HG03039 (cell line): ENCODE data around the gene SGCD.

ENCODE experiments used
- ATAC-seq: cut with Tn5 transposase; IDR thresholded peaks from one replicate; pipeline ENCODE4 v1.9.1; 2021; ENCODE audit warnings: mild to moderate bottlenecking, moderate library complexity; ENCODE audit not compliant: unreplicated experiment

SGCD gene

GRCh38 chr5:156326718-156327259 is at the start of gene SGCD:
Gene SGCD (plus strand): TSS chr5:156327164.
- ATAC-seq: no peak

GRCh38 chr5:156277290-156277689 is 49.7 kb upstream of the SGCD start:
- no peak for ATAC-seq

- ATAC-seq: no peak
These were observed 31.5 kb upstream of the SGCD start for GRCh38 chr5:156295431-156295830.

- ATAC-seq: no peak
These were observed 16.8 kb upstream of the SGCD start for GRCh38 chr5:156310115-156310514.

GRCh38 chr5:156312897-156313694 is 13.9 kb upstream of the SGCD start:
- no peak for ATAC-seq

- no peak for ATAC-seq
These were observed 12.5 kb upstream of the SGCD start for GRCh38 chr5:156314416-156314815.

GRCh38 chr5:156322666-156323065 is 4.3 kb upstream of the SGCD start:
- ATAC-seq: no peak

- ATAC-seq: no peak
These were observed 332 bp downstream of the SGCD start for GRCh38 chr5:156327296-156327695.

- no peak for ATAC-seq
These were observed 1.2 kb downstream of the SGCD start for GRCh38 chr5:156328161-156328560.

GRCh38 chr5:156328766-156329165 is 1.8 kb downstream of the SGCD start:
- no peak for ATAC-seq

- no peak for ATAC-seq
These were observed 2.2 kb downstream of the SGCD start for GRCh38 chr5:156329171-156329611.

GRCh38 chr5:156330141-156330870 is 3.3 kb downstream of the SGCD start:
- no peak for ATAC-seq

GRCh38 chr5:156331181-156331580 is 4.2 kb downstream of the SGCD start:
- no peak for ATAC-seq

GRCh38 chr5:156331845-156332244 is 4.9 kb downstream of the SGCD start:
- ATAC-seq: no peak

GRCh38 chr5:156332245-156332644 is 5.3 kb downstream of the SGCD start:
- ATAC-seq: no peak

- ATAC-seq: no peak
These were observed 12.3 kb downstream of the SGCD start for GRCh38 chr5:156339139-156339841.

GRCh38 chr5:156340893-156341292 is 13.9 kb downstream of the SGCD start:
- ATAC-seq: no peak

GRCh38 chr5:156350256-156350655 is 23.3 kb downstream of the SGCD start:
- no peak for ATAC-seq

- no peak for ATAC-seq
These were observed 24.5 kb downstream of the SGCD start for GRCh38 chr5:156351423-156351822.

GRCh38 chr5:156354571-156354970 is 27.6 kb downstream of the SGCD start:
- no peak for ATAC-seq

- ATAC-seq: no peak
These were observed 29.3 kb downstream of the SGCD start for GRCh38 chr5:156356238-156356637.
